NCI-H1694 (cell line): ENCODE measurements around the gene RFX3.
"Not testable (repeated sequence)": the region's sequence is repeated elsewhere in the genome, so short reads cannot be mapped to it uniquely, and the experiment has no call there.

Experiments
- DNase-seq: peaks from one replicate; lab custom pipeline; 2025; lab: John Stamatoyannopoulos, UW

The RFX3 gene

GRCh38 chr9:3359048-3359692 is 166.6 kb downstream of the RFX3 start:
- no peak for DNase-seq

GRCh38 chr9:3348169-3348568 is 177.6 kb downstream of the RFX3 start:
- DNase-seq = no peak

GRCh38 chr9:3346549-3346948 is 179.3 kb downstream of the RFX3 start:
- DNase-seq = no peak

- no peak for DNase-seq
Observed at GRCh38 chr9:3343671-3344070, 182.1 kb downstream of the RFX3 start.

GRCh38 chr9:3342159-3342777 is 183.5 kb downstream of the RFX3 start:
- DNase-seq = no peak

GRCh38 chr9:3337515-3338225 is 188.1 kb downstream of the RFX3 start:
- DNase-seq = no peak

- no peak for DNase-seq
Observed at GRCh38 chr9:3336951-3337350, 188.8 kb downstream of the RFX3 start.

GRCh38 chr9:3332802-3333201 is 193.0 kb downstream of the RFX3 start:
- DNase-seq = no peak

GRCh38 chr9:3331801-3332200 is 194.0 kb downstream of the RFX3 start:
- DNase-seq = peak; percentile 4

GRCh38 chr9:3330792-3331420 is 194.9 kb downstream of the RFX3 start:
- no peak for DNase-seq

GRCh38 chr9:3329361-3329760 is 196.4 kb downstream of the RFX3 start:
- no peak for DNase-seq

- no peak for DNase-seq
Observed at GRCh38 chr9:3323714-3324113, 202.1 kb downstream of the RFX3 start.

GRCh38 chr9:3321186-3321585 is 204.6 kb downstream of the RFX3 start:
- no peak for DNase-seq

- not testable (repeated sequence) for DNase-seq
Observed at GRCh38 chr9:3312595-3312994, 213.2 kb downstream of the RFX3 start.

GRCh38 chr9:3308609-3309008 is 217.2 kb downstream of the RFX3 start:
- no peak for DNase-seq

GRCh38 chr9:3304388-3304787 is 221.4 kb downstream of the RFX3 start:
- not testable (repeated sequence) for DNase-seq

GRCh38 chr9:3299872-3300271 is 225.9 kb downstream of the RFX3 start:
- DNase-seq = no peak

GRCh38 chr9:3296536-3296935 is 229.3 kb downstream of the RFX3 start:
- no peak for DNase-seq

- no peak for DNase-seq
Observed at GRCh38 chr9:3292311-3292710, 233.5 kb downstream of the RFX3 start.

- DNase-seq = no peak
Observed at GRCh38 chr9:3290231-3290840, 235.5 kb downstream of the RFX3 start.

- DNase-seq = no peak
Observed at GRCh38 chr9:3288686-3289085, 237.1 kb downstream of the RFX3 start.

GRCh38 chr9:3285365-3286161 is 240.2 kb downstream of the RFX3 start:
- DNase-seq = no peak
